Inflammatory macrophage (primary cell): ENCODE results near the gene NOTCH1.

ENCODE experiments used
- DNase-seq, 2 donors: peaks; one replicate each; pipeline ENCODE4 v3.0.0-alpha.2; 2020 to 2022

Gene NOTCH1

GRCh38 chr9:136531904-136532798 lies 13.7 kb downstream of the NOTCH1 start:
- no peak for DNase-seq

- DNase-seq: no peak
Measured at GRCh38 chr9:136531186-136531903, 14.5 kb downstream of the NOTCH1 start.

GRCh38 chr9:136530461-136531089 lies 15.3 kb downstream of the NOTCH1 start:
- DNase-seq: no peak

GRCh38 chr9:136529516-136530460 lies 16.1 kb downstream of the NOTCH1 start:
- peak in 1 of 2 donors; percentile 53 for DNase-seq

- no peak for DNase-seq
Measured at GRCh38 chr9:136528716-136529341, 17.0 kb downstream of the NOTCH1 start.

GRCh38 chr9:136527721-136528710 lies 17.8 kb downstream of the NOTCH1 start:
- no peak for DNase-seq

GRCh38 chr9:136527131-136527530 lies 18.7 kb downstream of the NOTCH1 start:
- DNase-seq: no peak

- no peak for DNase-seq
Measured at GRCh38 chr9:136526625-136527066, 19.2 kb downstream of the NOTCH1 start.

GRCh38 chr9:136525841-136526499 lies 19.9 kb downstream of the NOTCH1 start:
- DNase-seq: no peak

- DNase-seq: no peak
Measured at GRCh38 chr9:136525207-136525606, 20.6 kb downstream of the NOTCH1 start.

- peak; percentile 58 to 81 for DNase-seq
Measured at GRCh38 chr9:136522314-136523237, 23.3 kb downstream of the NOTCH1 start.

GRCh38 chr9:136521537-136521936 lies 24.3 kb downstream of the NOTCH1 start:
- DNase-seq: peak; percentile 86 to 97

- no peak for DNase-seq
Measured at GRCh38 chr9:136520053-136520540, 25.8 kb downstream of the NOTCH1 start.

GRCh38 chr9:136519263-136520052 lies 26.4 kb downstream of the NOTCH1 start:
- no peak for DNase-seq

- DNase-seq: no peak
Measured at GRCh38 chr9:136518623-136519022, 27.2 kb downstream of the NOTCH1 start.

GRCh38 chr9:136517950-136518349 lies 27.9 kb downstream of the NOTCH1 start:
- DNase-seq: no peak

GRCh38 chr9:136517012-136517743 lies 28.7 kb downstream of the NOTCH1 start:
- no peak for DNase-seq
